ENCODE data around the gene NAV2. TPM values are rescaled to one million over a fixed set of nuclear protein-coding genes. Genes with fewer than 3 reads are reported as not detected.

Gene NAV2
- total RNA-seq, 1 experiment from 2014 or later, result 23.3 TPM

GRCh38 chr11:19936461-19936860, 223.8 kb downstream of the NAV2 start:
- Histone ChIP-seq H3K36me3 (ENCODE audit: low read depth) (no peaks in the 10 kb centered on the region), H3K27me3 (ENCODE audit: insufficient read depth, low read depth) (no peaks in the 10 kb centered on the region), H3K27ac (no peak overlapping the region), H2AFZ (no peak overlapping the region), H3K4me2 (no peak overlapping the region), H3K79me2 (ENCODE audit: low read depth) (no peaks in the 10 kb centered on the region), H3K4me3 (no peak overlapping the region), H4K20me1 (ENCODE audit: insufficient read depth) (no peaks in the 10 kb centered on the region), H3F3A (ENCODE audit: insufficient read depth, low read depth) (peaks cover 5% of the 10 kb centered on the region; the same call in 1 of the 2 replicates), H3K9me2 (ENCODE audit: insufficient read depth) (no peaks in the 10 kb centered on the region), H3K9me3 (ENCODE audit: insufficient read depth, low read depth) (no peaks in the 10 kb centered on the region), H3K4me1 (replicated peaks; ENCODE audit: insufficient read depth) (peaks cover 29% of the 10 kb centered on the region)
- intact Hi-C loops (cut with micrococcal nuclease; ENCODE audit: unreplicated experiment), result loop anchor here (5.0 kb wide), 1 partner anchor 196 kb away; no protein-coding TSS in a partner anchor
- TF ChIP-seq EZH2 (IDR thresholded peaks at IDR 0.05; ENCODE audit: low read depth) (no peak), CTCF (conservative IDR thresholded peaks at IDR 0.05) (no peak)
- ChIA-PET POLR2A (ENCODE audit: unreplicated experiment) (interaction anchor here (0.6 kb wide), 1 partner anchor 780 kb away, joined by 5 read pairs; no protein-coding TSS in a partner anchor), CTCF (interaction anchor here (0.7 to 0.9 kb wide), 3 partner anchors 9 to 418 kb away, joined by 3 to 4 read pairs (median 3); no protein-coding TSS in a partner anchor)
- no peak for DNase-seq
- no TSS peak for BruUV-seq (replicated peaks)

DNA sequence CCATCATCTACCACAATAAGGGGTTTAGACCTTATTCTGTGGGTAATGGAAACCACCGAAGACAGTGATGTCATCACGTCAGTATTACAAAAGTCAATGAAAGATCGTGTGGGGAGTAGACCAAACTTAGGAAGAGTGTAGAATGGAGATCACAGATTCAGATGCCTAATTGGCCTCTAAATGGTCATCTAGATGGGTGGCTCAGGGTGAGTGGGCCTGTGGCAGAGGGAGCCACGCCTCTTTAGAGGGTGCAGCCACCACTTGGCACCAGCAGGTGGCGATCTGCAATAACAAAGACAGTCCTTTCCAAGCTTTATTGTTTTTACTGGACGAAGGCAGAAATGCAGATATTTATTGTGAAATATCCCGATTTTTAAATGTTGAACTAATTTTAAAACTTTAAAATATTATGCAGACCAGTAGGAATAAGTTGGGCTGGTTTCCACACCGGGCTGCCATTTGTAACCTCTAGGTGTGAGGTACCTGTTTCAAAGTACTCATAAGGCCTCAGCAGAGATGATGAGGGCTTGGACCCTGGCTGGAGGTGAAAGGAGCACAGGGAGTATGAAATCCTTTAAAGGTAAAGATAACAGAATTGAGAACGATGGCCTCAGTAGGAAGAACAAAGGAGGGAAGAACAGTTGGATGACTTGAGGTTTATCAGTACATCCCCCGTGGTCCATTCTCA, 225.7 kb downstream of the NAV2 start:
- CTCF ChIA-PET, result no interaction called here
- no peaks in the 10 kb centered on the region for H4K20me1 ChIP-seq (ENCODE audit: insufficient read depth)
- H3K9me2 ChIP-seq (ENCODE audit: insufficient read depth), result no peaks in the 10 kb centered on the region
- H3K9me3 ChIP-seq (ENCODE audit: insufficient read depth, low read depth), result no peaks in the 10 kb centered on the region
- TF ChIP-seq CTCF (conservative IDR thresholded peaks at IDR 0.05) (peak; percentile 85), EZH2 (IDR thresholded peaks at IDR 0.05; ENCODE audit: low read depth) (no peak)
- POLR2A ChIA-PET (ENCODE audit: unreplicated experiment), result no interaction called here
- no peak overlapping the region for H2AFZ ChIP-seq
- intact Hi-C loops (cut with micrococcal nuclease; ENCODE audit: unreplicated experiment), result loop anchor here (1.0 to 5.0 kb wide), 2 partner anchors 33 to 194 kb away; no protein-coding TSS in a partner anchor
- no peak overlapping the region for H3K4me2 ChIP-seq
- peak in 1 of 2 experiments; percentile 45 for DNase-seq
- H3K4me1 ChIP-seq (replicated peaks; ENCODE audit: insufficient read depth), result peaks cover 29% of the 10 kb centered on the region
- H3K36me3 ChIP-seq (ENCODE audit: low read depth), result no peaks in the 10 kb centered on the region
- H3K27ac ChIP-seq, result peak overlapping the region; percentile 56
- peaks cover 5% of the 10 kb centered on the region; the same call in 1 of the 2 replicates for H3F3A ChIP-seq (ENCODE audit: insufficient read depth, low read depth)
- H3K79me2 ChIP-seq (ENCODE audit: low read depth), result no peaks in the 10 kb centered on the region
- H3K27me3 ChIP-seq (ENCODE audit: insufficient read depth, low read depth), result no peaks in the 10 kb centered on the region
- BruUV-seq (replicated peaks), result no TSS peak
- no peak overlapping the region for H3K4me3 ChIP-seq

GRCh38 chr11:19938866-19939265, 226.2 kb downstream of the NAV2 start:
- H2AFZ ChIP-seq, result no peak overlapping the region
- ChIA-PET POLR2A (ENCODE audit: unreplicated experiment) (no interaction called here), CTCF (interaction anchor here (0.7 kb wide), 1 partner anchor 196 kb away, joined by 3 read pairs; no protein-coding TSS in a partner anchor)
- H3K27ac ChIP-seq, result peak overlapping the region; percentile 56
- intact Hi-C loops (cut with micrococcal nuclease; ENCODE audit: unreplicated experiment), result loop anchor here (1.0 to 5.0 kb wide), 2 partner anchors 34 to 193 kb away; no protein-coding TSS in a partner anchor
- no peaks in the 10 kb centered on the region for H4K20me1 ChIP-seq (ENCODE audit: insufficient read depth)
- no peaks in the 10 kb centered on the region for H3K9me2 ChIP-seq (ENCODE audit: insufficient read depth)
- H3K4me1 ChIP-seq (replicated peaks; ENCODE audit: insufficient read depth), result peaks cover 29% of the 10 kb centered on the region
- TF ChIP-seq CTCF (conservative IDR thresholded peaks at IDR 0.05) (no peak), EZH2 (IDR thresholded peaks at IDR 0.05; ENCODE audit: low read depth) (no peak)
- H3K4me3 ChIP-seq, result no peak overlapping the region
- H3K9me3 ChIP-seq (ENCODE audit: insufficient read depth, low read depth), result no peaks in the 10 kb centered on the region
- H3K27me3 ChIP-seq (ENCODE audit: insufficient read depth, low read depth), result no peaks in the 10 kb centered on the region
- H3K36me3 ChIP-seq (ENCODE audit: low read depth), result no peaks in the 10 kb centered on the region
- BruUV-seq (replicated peaks), result no TSS peak
- H3K79me2 ChIP-seq (ENCODE audit: low read depth), result no peaks in the 10 kb centered on the region
- DNase-seq, result peak in 1 of 2 experiments; percentile 93
- peaks cover 5% of the 10 kb centered on the region; the same call in 1 of the 2 replicates for H3F3A ChIP-seq (ENCODE audit: insufficient read depth, low read depth)
- H3K4me2 ChIP-seq, result peak overlapping the region; percentile 2; the same call in 1 of the 2 replicates

All from PC-9 (cell line).